ENCODE measurements around the gene KRT71.

KRT71 gene

DNA sequence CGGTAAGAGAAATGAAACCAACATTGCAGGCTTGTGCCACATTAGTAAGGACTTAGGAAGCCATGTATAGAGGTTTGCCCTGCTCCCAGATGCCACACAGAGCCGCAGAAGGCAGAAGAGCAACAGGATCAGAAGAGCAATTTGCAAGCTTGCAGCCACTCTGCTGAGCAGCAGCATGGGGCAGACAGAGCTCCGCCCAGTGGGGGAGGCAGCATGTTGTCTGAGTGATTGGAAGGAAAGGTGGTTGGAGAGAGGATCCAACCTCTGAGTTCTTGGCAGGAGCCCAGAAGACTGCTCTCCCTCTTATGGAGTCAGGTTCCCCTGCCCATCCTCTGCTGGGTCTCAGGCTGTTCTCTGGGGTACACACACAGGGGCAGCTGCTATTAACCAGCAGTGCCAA, 57.6 kb downstream of the KRT71 start:
- DNase-seq: peak; percentile 30

DNA sequence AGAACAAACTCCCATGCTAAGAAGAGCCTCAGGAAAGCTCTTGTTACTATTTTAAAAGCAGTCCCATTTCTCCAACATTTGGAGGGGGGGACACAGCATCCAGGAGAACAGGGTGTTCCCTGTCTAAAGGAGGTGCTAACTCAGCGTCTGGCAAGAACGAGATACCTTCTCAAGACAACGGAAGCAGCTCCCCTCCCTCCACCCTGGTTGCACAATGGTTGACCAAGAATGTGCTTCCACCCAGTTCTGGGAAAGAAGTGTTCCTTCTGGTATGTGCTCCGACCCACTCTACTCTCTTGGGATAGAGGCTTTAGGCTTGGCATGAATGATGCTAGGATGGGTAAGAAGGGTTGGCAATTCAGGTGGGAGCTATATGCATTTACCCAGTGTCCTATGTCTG, 58.4 kb downstream of the KRT71 start:
- no peak for DNase-seq

DNA sequence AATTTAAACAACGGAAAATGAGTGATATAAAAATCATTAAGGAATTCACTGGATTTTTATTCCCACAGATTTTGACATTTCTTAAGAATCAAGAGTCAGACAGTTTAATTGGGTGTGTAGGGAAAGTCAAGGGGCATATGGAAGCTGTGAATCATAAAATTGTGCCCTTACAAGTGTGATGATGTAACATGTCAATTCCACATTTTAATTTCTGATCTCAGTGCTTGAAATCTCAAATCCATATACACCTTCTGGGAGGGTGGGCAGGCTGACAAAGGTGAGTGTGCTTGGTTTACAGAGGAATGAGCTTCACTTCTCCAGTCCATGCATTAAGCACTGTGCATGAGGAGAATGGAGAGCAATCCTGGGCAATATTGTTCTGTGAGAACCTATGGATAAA, 58.8 kb downstream of the KRT71 start:
- no peak for DNase-seq
